ENCODE results near the gene HORMAD2.

The HORMAD2 gene

DNA sequence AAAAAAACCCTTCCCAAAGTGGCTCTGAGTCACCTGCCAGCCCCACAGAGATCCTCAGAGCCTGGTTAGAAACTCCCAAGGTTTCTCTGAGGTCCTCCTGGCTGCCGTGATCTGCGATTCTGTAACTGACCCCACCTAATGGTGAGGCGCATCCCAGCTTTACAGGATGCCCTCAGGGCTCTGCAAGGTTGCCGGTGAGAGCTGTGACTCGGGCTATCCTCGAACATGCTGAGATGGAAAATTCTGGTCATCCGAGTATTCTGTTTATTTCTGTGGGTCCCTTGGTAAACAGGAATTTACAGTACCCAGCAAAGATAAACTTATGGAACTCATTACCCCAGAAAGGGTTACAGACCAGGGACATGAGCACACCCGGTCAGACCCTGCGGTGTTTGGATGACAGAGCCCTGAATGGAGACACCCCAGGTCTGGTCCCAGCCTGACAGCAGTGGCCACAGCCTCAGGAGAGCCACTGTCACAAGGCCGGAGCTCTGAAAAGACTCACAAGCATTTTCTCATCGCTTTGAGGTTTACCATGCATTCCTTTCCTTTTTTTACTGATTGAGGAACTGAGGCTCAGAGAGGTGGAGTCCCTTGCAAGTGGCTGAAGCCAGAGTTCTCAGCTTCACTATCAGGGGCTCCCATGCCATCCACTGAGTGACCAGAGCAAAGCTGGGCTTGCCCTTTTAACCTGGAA, 144.0 kb downstream of the HORMAD2 start:
- no peak for DNase-seq (ENCODE audit: low read depth in 3 of 3, low spot score in 1 of 3)

DNA sequence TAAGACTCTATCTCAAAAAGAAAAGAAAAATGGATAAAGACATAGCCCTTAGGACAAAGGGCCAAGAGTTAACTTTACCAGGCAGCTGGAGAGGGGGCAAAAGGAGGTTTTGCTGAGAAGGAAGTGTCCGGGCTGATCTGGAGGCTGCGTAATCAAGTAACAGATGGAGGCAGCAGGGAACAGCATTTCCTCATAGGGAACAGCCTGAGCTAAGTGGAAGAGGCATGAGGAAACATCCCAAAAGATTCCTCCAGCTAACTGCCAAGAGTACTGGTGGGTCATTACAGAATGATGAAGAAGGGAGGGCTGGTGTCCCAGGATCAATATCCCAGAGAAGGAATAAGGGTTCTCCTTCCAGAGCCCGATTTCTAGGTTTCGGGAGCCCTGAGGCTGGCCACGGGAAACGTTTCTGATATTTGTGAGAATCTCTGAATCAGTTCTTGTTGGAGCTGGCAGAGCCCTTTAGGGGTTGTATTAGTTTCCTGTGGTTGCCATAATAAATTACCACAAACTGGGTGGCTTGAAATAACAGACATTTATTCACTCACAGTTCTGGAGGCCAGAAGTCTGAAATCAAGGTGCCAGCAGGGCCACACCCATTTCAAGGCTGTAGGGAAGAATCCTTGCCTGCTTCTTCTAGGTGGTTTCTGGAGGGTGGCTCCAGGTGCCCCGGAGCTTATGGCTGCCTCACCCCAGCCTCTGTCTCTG, 145.1 kb downstream of the HORMAD2 start:
- DNase-seq (ENCODE audit: low read depth in 3 of 3, low spot score in 1 of 3) = no peak

GRCh38 chr22:30226192-30226832, 146.0 kb downstream of the HORMAD2 start:
- DNase-seq (ENCODE audit: low read depth in 3 of 3, low spot score in 1 of 3) = no peak
